Neural progenitor cell (in vitro differentiated cells): Measurements from ENCODE around the gene SPATA12. TPM values are rescaled to one million over a fixed set of nuclear protein-coding genes. Genes with fewer than 3 reads are reported as not detected.

Experiments used
- DNase-seq: peaks from one replicate; pipeline ENCODE4 v3.0.0-alpha.2; 2016; ENCODE audit warnings: low spot score
- H2AFZ ChIP-seq: fragments of 200-600 bp; sonication (generic); replicated peaks from 2 replicates; pipeline ENCODE4 v1.6.1; 2016; ENCODE audit warnings: antibody characterized with exemption
- H3F3A ChIP-seq: fragments of 200-600 bp; sonication (generic); 2 replicates; pipeline ENCODE4 v1.6.1; 2016; ENCODE audit warnings: antibody characterized with exemption, low read depth
- H3K27ac ChIP-seq: fragments of 200-600 bp; sonication (generic); 2 replicates; pipeline ENCODE4 v1.5.1; 2016; ENCODE audit warnings: mild to moderate bottlenecking
- H3K27me3 ChIP-seq: fragments of 200-600 bp; sonication (generic); 2 replicates; pipeline ENCODE4 v1.6.1; 2016; ENCODE audit warnings: mild to moderate bottlenecking, moderate library complexity
- H3K36me3 ChIP-seq: fragments of 200-600 bp; sonication (generic); 2 replicates; pipeline ENCODE4 v1.5.1; 2016
- H3K4me1 ChIP-seq: fragments of 200-600 bp; sonication (generic); 2 replicates; pipeline ENCODE4 v1.6.1; 2016; ENCODE audit warnings: mixed run types
- H3K4me2 ChIP-seq: fragments of 200-600 bp; sonication (generic); 2 replicates; pipeline ENCODE4 v1.6.1; 2016
- H3K4me3 ChIP-seq: fragments of 200-600 bp; sonication (generic); 2 replicates; pipeline ENCODE4 v1.5.1; 2016
- H3K79me2 ChIP-seq: fragments of 200-600 bp; sonication (generic); 2 replicates; pipeline ENCODE4 v1.6.1; 2016; ENCODE audit warnings: low read depth
- H3K9ac ChIP-seq: fragments of 200-600 bp; sonication (generic); 2 replicates; pipeline ENCODE4 v1.6.1; 2016
- H3K9me3 ChIP-seq: fragments of 200-600 bp; sonication (generic); 2 replicates; pipeline ENCODE4 v1.5.1; 2016; ENCODE audit warnings: low read depth
- H4K20me1 ChIP-seq: fragments of 200-600 bp; sonication (generic); 2 replicates; pipeline ENCODE4 v1.6.1; 2016; ENCODE audit warnings: low read depth
- H3K27ac Mint-ChIP-seq: 3 replicates; pipeline ENCODE4 v1.8.0; 2021; ENCODE audit warnings: mixed read lengths
- H3K27me3 Mint-ChIP-seq: 2 replicates; pipeline ENCODE4 v1.8.0; 2022; ENCODE audit warnings: low read depth, mild to moderate bottlenecking, inconsistent platforms, moderate library complexity, mixed read lengths; ENCODE audit not compliant: insufficient read depth
- H3K36me3 Mint-ChIP-seq: 3 replicates; pipeline ENCODE4 v1.8.0; 2021; ENCODE audit warnings: mixed read lengths
- H3K4me1 Mint-ChIP-seq: 3 replicates; pipeline ENCODE4 v1.8.0; 2021; ENCODE audit warnings: mixed read lengths
- H3K4me3 Mint-ChIP-seq: 3 replicates; pipeline ENCODE4 v1.8.0; 2021; ENCODE audit warnings: mild to moderate bottlenecking, moderate library complexity, mixed read lengths
- H3K9me3 Mint-ChIP-seq: 3 replicates; pipeline ENCODE4 v1.8.0; 2020; ENCODE audit warnings: mixed read lengths
- EZH2 ChIP-seq: fragments of 200-600 bp; sonication (generic); IDR thresholded peaks from 2 replicates; pipeline ENCODE4 v1.6.1; 2017; ENCODE audit warnings: antibody characterized with exemption, mild to moderate bottlenecking, moderate library complexity
- EZH2phosphoT487 ChIP-seq: fragments of 200-600 bp; sonication (generic); IDR thresholded peaks from 2 replicates; pipeline ENCODE4 v1.6.1; 2017; ENCODE audit warnings: antibody characterized with exemption
- total RNA-seq: library from RNA; depleted of rRNA; stranded (reverse); fragments of >200 nt; gene quantifications from 2 replicates; pipeline ENCODE4 v1.2.3, GENCODE V29; 2015; ENCODE audit warnings: low replicate concordance
- TF ChIP-seq, protein P1 (sequence below): fragments of 200-600 bp; sonication (generic); IDR thresholded peaks from 2 replicates; pipeline ENCODE4 v1.5.1; 2017; ENCODE audit warnings: antibody characterized with exemption, mild to moderate bottlenecking

SPATA12 gene
- total RNA-seq, 1 donor from 2014 or later = 0.17 TPM

DNA sequence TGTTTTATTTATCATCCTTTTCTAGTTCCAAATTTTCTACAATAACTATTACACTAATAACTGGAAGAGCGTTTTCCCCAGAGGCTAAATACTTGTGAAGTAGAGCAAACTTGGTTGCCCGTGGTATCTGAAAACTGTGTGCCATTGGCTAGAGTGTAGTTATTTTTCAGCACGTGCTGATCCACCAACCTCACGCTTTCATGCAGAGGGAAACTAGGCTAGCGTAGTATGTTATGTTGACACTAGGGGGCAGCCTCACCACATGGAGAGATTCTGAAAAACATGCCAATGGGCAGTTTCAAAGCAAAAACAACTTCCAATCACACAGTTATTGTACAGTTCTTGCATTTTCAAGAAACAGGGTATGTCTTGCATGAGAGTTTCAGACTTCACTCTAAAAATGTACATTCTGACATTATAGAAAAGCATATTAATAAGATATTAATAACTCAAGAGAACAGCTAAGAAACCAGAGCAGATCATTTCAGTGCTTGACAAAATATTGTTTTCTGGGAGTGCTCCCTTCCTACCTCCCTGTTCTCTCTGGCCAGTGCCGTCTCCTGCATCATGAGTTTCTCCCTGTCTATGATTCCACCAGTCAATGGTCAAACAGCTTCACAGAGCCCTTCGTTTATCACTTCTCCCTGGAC lies 39.7 kb downstream of the SPATA12 start:
- Histone ChIP-seq H3K4me1 (peaks cover 8% of the 10 kb centered on the region), H3K27ac (no peak overlapping the region), H3K9me3 (no peaks in the 10 kb centered on the region), H3K36me3 (peaks cover 12% of the 10 kb centered on the region), H4K20me1 (peaks cover 3% of the 10 kb centered on the region), H3K9ac (no peak overlapping the region), H2AFZ (no peak overlapping the region), H3K4me3 (no peak overlapping the region), H3K4me2 (no peak overlapping the region), H3K79me2 (no peaks in the 10 kb centered on the region), H3K27me3 (no peaks in the 10 kb centered on the region), H3F3A (peaks cover 12% of the 10 kb centered on the region)
- H3K27ac Mint-ChIP-seq = peak overlapping the region; percentile 51
- H3K27me3 Mint-ChIP-seq = no peaks in the 10 kb centered on the region
- H3K4me1 Mint-ChIP-seq = peaks cover 29% of the 10 kb centered on the region
- TF ChIP-seq, protein P1, sequence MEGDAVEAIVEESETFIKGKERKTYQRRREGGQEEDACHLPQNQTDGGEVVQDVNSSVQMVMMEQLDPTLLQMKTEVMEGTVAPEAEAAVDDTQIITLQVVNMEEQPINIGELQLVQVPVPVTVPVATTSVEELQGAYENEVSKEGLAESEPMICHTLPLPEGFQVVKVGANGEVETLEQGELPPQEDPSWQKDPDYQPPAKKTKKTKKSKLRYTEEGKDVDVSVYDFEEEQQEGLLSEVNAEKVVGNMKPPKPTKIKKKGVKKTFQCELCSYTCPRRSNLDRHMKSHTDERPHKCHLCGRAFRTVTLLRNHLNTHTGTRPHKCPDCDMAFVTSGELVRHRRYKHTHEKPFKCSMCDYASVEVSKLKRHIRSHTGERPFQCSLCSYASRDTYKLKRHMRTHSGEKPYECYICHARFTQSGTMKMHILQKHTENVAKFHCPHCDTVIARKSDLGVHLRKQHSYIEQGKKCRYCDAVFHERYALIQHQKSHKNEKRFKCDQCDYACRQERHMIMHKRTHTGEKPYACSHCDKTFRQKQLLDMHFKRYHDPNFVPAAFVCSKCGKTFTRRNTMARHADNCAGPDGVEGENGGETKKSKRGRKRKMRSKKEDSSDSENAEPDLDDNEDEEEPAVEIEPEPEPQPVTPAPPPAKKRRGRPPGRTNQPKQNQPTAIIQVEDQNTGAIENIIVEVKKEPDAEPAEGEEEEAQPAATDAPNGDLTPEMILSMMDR = peak; percentile 98
- TF ChIP-seq EZH2 = no peak
- H3K4me3 Mint-ChIP-seq = no peak overlapping the region
- peak; percentile 81 for DNase-seq
- no peaks in the 10 kb centered on the region for H3K9me3 Mint-ChIP-seq
- H3K36me3 Mint-ChIP-seq = peaks cover 52% of the 10 kb centered on the region

DNA sequence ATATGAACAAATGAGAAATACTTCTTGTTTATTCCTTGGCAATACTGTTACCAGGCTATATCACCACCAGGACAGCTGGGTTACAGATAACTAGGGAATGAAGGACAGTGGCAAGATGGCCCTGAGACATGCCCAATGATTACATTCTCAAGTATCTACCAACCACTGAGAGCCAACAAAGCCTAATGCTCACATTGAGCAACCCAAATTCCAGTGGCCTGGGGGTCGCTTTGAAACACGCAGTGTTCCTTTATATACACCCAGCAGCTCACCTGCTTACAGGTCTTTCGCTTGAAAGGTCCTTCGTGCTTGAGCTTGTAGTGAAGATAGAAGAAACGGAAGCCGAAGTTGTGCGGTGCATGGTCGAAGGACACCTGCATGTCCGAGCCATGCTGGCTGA lies 45.1 kb downstream of the SPATA12 start:
- H3K36me3 ChIP-seq = peaks cover 12% of the 10 kb centered on the region

DNA sequence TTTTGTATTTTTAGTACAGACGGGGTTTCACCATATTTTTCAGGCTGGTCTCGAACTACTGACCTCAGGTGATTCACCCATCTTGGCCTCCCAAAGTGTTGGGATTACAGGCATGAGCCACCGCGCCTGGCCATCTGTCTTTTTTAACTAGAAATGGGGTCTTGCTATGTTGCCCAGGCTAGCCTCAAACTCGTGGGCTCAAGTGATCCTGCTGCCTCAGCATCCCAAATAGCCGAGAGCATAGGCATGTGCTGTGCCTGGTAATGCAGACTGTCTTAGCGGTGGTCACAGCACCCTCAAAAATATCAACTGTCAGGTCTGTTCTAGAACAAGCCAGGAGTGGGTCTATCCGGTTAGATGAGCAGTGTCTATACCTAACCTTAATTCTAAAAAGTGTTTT lies 48.2 kb downstream of the SPATA12 start:
- no peak overlapping the region for H3K27ac ChIP-seq
- H3K4me2 ChIP-seq = no peak overlapping the region
- no peak for DNase-seq
- peaks cover 65% of the 10 kb centered on the region for H3K4me1 Mint-ChIP-seq
- peak overlapping the region; percentile 59 for H3K27ac Mint-ChIP-seq
- H3K4me3 ChIP-seq = no peak overlapping the region
- no peaks in the 10 kb centered on the region for H3K9me3 ChIP-seq
- peaks cover 44% of the 10 kb centered on the region for H3F3A ChIP-seq
- peaks cover 12% of the 10 kb centered on the region for H3K36me3 ChIP-seq
- no peak overlapping the region for H3K4me3 Mint-ChIP-seq
- no peak overlapping the region for H3K9ac ChIP-seq
- no peaks in the 10 kb centered on the region for H3K27me3 ChIP-seq
- H3K9me3 Mint-ChIP-seq = no peaks in the 10 kb centered on the region
- peaks cover 46% of the 10 kb centered on the region for H3K4me1 ChIP-seq
- peaks cover 9% of the 10 kb centered on the region for H4K20me1 ChIP-seq
- peaks cover 46% of the 10 kb centered on the region for H3K36me3 Mint-ChIP-seq
- H3K27me3 Mint-ChIP-seq = peaks cover 3% of the 10 kb centered on the region
- H3K79me2 ChIP-seq = no peaks in the 10 kb centered on the region
- TF ChIP-seq, protein P1 = no peak
- no peak overlapping the region for H2AFZ ChIP-seq

More for the DNA sequence above, 45.1 kb downstream of the SPATA12 start:
- Histone ChIP-seq H3K9me3 (no peaks in the 10 kb centered on the region), H2AFZ (no peak overlapping the region), H3K27ac (peak overlapping the region; percentile 17), H3K27me3 (no peaks in the 10 kb centered on the region), H3K9ac (no peak overlapping the region), H3K4me2 (no peak overlapping the region), H3K4me3 (no peak overlapping the region), H4K20me1 (peaks cover 5% of the 10 kb centered on the region), H3F3A (peaks cover 30% of the 10 kb centered on the region), H3K4me1 (peaks cover 30% of the 10 kb centered on the region), H3K79me2 (no peaks in the 10 kb centered on the region)
- no peak overlapping the region for H3K4me3 Mint-ChIP-seq
- peak; percentile 18 for DNase-seq
- no peak for TF ChIP-seq EZH2phosphoT487
- TF ChIP-seq EZH2 = no peak
- TF ChIP-seq, protein P1 = no peak
- peaks cover 51% of the 10 kb centered on the region for H3K36me3 Mint-ChIP-seq
- H3K27ac Mint-ChIP-seq = no peak overlapping the region
- peaks cover 60% of the 10 kb centered on the region for H3K4me1 Mint-ChIP-seq
- H3K27me3 Mint-ChIP-seq = peaks cover 3% of the 10 kb centered on the region
- no peaks in the 10 kb centered on the region for H3K9me3 Mint-ChIP-seq
